GM21360 (cell line): ENCODE measurements around the gene RNH1.

Experiments used
- ATAC-seq: cut with Tn5 transposase; IDR thresholded peaks from one replicate; pipeline ENCODE4 v1.9.1; 2021; ENCODE audit warnings: mild to moderate bottlenecking, moderate library complexity; ENCODE audit not compliant: unreplicated experiment

RNH1 gene

DNA sequence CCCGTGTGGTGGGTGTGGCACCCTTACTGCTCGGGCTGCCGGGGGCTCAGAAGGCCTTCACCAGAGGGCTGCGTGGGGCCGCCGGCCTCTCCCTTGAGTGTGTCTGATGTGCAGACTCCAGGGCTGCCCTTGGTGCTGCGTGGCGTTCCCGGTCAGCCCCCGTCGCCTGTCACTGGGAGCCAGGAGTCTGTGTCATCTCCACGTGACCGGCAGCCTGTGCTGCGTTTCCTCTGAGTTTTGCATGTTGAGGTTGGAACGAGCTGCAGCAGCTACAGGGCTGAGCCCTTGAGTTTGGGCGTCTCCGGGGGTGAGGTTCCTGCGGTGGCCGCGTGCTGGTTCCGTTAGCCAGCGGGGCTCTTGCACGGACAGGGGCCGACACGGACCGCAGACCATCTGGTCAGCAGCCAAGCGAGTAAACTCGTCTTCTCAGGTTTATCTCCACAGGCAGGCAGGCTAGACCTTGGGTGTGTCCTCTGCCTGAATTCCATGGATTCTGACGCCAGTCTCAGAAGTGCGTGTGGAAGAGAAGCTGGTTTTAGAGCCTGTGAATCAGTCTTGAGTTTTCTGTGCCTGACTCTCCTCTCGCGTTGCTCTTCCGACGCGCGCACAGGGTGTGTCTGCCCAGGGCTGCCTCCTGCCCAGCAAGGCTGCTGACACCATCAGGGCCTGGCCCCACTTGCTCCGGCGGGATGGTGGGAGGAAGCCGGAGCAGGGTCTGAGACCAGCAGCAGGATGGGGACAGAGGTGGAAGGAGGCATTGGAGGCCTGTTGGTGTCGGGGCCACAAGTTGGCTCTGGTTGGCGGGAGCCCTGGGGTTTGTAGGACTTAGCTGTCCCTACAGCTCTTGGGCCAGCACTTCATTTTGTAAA, 46.5 kb downstream of the RNH1 start:
- no peak for ATAC-seq

DNA sequence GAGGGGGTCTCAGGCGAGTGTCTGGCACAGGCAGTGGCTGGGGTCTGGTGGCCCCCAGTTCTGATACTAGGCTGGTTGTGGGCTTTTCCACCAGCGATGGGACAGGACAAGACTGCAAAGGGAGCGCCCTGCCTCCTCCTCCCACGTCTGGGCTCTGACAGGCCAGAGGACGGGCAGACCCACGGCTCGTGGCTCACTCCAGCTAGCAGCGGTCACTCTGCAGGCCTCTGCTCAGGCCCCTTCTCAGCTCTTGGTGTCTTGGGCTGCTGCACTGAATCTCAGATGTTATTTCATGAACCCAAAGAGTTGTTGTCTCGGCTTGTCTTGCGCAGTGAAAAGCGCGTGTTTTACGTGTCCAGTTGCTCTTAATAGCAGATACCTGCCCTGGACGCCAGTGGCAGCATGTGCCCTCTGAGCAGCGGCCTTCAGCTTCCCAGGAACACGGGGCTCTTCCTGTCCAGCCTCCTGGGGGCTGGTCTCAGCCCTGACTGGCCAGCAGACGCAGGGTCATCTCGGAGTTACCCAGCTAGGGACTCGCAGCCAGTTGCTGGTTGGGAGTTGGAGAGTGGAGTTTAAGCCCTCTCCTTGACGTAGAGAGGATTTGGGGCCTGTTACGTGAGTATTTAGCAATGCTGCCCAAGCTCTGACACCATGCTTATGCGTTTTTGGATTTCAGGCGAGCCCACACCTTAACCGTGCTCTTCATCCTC, 47.4 kb downstream of the RNH1 start:
- no peak for ATAC-seq

DNA sequence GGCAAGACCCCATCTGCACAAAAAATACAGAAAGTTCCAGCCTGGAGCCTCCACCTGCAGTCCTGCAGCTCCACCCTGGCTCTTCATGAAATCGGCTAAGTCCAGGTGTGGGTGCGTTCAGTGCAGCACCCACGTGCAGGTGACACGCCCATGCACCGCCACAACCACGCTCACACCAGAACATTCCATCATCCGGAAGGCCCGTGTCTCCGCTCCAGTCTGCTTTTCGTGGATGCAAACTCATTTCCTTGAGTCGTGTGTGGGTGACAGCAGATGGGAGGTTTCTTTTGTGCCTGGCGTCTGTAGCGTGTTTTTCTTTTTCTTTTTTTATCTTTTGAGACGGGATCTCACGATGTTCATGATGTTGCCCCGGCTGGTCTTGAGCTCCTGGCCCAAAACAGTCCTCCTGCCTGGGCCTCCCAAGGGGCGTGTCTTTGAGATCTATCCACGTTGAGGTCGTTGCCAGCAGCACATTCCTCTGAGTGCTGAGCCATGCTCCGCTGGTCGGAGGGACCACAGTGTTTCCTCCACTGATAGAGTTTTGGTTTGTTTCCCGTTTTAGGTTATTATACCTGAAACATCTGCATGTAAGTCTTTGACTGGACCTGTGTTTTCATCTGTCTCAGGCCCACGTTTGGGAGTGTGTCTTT, 49.8 kb downstream of the RNH1 start:
- no peak for ATAC-seq

DNA sequence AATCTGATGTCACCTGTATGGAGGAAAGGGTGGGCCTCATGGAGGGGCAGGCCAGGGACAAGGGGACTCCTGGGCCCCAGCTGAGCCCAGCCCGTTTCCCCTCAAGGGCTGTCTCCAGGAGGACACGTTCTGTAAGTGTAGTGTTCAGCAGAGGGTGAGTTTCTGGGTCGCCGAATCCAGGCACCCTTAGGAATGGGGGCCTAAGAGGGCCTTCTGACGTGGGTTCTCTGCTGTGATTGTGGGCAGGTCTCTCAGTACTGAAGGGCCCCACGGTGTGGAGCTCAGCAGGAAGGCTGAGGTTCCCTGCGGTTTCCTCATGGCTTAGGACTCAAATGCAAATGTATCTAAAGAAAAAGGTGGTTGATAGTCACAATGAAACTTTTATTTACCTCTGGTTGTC, 50.5 kb downstream of the RNH1 start:
- ATAC-seq: no peak

DNA sequence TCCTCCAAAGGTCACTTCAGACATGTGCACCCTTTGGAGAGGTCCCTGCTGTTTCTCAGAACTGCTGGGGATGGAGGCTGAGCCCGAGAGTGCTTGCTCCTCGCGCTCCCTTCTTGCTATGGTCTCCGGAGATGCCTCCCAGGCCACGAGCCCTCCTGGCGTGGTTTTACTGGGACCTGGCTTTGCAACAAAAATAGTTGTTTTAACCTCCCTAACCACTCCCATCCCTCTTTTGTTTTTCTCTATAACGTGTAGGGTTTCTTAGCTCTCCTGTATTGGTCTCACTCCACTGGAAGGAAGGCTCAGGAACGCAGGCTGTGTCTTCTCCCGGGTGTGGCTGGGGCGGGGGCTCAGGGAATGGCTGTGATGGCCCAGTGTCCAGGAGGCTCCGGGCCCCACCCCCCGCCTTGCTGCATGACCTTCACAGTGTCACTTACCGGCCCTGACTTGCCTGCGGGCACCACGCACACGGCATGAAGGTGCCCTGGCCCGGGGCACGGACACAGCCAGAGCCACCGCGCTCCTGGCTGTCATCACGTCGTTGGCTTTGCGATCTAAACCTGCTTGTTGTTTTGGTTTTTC, 51.4 kb downstream of the RNH1 start:
- ATAC-seq: no peak

DNA sequence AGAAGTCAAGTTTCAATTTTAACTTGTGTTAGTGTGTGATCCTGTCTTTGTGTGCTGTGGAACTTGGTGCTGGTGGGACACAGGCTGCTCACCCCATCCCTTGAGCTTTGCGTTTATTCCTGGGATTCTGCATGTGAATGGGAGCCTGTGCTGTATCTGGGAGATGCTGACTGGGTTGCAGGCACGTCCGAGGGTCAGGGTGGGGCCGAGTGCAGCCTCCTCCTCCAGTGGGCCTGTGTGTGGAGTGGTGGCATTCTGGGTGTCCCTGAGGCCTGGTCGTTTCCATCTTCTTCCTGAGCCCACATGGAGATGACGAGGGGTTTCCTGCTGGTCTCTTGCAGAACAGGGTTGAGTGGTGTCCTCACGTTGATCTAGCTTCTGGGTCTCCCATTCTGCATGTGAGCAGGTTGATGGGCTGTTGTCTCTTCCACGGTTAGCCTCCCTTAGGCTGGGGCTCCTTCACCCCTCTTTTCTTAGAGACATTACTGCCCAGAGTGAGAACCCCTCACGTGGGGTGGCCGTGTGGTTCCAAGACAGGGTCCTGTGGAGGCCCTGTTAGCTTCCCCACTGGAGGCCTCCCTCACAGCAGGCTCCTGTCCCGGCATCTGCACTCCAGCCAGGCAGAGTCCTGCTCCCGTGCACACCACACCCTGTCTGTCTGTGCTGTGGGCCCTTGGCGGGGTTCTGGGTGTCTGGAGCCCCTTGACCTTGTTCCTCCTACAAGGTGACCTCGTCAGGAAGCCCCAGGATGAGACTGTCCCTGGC, 52.1 kb downstream of the RNH1 start:
- ATAC-seq: no peak

DNA sequence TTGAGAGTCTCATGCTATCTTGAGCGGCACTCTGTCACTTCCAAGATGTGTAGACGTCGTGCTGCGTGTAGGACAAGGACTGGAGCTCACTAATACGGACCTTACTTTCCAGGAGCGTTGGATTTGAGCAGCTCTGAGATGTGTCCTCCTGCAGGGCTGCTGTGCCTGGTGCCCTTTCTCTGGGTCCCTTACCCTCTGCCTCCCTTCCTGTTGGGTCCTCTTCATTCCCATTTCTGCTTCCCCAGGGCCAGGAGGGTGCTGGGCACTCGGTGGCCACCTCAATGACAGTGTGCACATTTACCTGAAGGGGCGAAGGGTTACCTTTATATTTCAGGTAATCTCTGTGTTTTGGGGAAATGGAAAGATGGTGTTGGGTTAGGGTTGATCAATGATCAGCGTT, 53.0 kb downstream of the RNH1 start:
- no peak for ATAC-seq

DNA sequence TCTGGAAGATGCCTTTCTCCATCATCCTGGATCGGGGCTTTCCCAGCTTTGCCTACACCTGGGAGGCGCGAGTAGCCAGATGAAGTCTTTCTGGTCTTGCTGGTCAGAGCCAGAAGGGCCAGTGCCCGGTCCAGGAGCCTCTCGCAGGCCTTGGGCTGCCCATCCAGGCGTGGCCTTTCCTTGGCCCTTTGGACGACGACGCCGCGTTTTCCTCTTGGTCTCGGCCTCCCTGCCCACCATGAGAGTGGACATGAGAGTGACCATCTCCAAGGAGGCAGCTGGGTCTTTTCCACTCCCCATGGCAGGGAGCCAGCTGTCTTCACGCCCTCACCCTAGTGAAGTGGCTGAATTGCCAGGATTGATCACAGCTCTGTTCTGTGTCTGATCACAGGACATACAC, 53.5 kb downstream of the RNH1 start:
- ATAC-seq: no peak

DNA sequence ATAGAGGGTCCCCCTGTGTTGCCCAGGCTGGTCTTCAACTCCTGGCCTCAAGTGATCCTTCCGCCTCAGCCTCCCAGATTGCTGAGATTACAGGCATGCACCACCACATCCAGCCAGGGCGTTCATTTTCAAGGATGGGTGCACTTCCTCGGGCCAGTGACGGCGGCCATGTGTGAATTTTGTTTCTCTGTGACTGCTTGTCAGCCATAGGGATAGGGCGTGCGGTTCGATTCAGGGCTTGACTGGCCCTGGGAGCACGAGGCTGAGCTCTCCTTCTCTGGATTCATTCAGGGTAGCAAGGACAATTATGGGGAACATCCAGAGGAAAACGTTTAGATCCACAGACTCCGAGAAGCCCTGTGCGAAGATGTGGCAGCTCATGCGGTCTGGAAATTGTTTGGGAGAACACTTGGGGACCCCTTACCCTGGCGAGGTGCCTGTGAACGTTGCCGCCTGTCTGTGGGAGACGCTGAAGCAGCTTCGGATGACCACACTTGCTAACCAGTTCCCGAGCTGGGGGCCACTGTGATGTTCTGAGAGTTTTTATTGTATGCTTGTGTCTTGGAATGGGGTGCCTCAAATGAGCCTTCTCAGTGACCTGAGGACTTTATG, 54.0 kb downstream of the RNH1 start:
- ATAC-seq: no peak

DNA sequence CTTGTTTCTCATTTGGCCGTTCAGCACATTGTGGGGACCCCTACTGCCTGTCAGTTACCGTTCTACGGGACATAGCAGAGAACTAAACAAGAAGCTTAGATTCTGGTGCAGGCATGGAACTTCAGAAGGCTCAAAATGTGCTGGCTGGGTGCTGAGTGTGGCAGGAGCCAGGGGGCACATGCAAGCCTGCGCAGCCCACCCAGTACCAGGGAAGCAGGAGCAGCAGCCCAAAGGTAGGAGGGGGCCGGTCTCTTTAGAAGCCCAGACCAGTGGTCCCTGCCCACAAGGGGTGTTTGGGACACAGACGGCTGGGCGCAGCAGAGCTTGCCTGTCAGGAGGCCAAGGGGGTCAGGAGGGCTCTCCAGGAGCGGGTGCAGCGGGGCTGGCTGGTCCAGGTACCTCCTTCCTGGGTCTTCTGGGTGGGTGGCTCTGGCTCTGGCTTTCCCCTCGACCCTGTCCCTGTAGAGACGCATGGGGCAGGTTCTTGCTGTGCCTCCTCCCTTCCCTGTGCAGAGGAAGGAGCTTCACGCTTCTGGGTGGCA, 54.8 kb downstream of the RNH1 start:
- ATAC-seq: no peak

DNA sequence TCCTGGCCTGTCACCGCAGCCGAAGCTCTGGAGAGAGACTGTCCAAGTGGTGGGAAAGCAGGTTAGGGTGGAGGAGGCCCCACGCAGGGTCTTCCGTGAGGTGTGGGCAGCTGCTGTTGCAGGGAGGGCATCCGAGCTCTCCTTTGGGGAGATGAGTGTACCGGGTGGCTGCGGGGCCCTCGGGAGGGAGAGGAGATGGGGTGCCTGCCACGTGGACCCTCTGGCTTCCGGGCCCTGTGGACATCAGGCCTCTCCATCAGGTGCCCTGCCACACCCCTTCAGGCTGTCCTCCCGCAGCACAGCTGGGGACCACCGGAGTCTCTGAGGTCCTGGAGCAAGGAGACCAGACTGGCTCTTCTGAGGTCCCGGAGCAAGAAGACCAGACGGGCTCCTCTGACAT, 55.3 kb downstream of the RNH1 start:
- no peak for ATAC-seq

DNA sequence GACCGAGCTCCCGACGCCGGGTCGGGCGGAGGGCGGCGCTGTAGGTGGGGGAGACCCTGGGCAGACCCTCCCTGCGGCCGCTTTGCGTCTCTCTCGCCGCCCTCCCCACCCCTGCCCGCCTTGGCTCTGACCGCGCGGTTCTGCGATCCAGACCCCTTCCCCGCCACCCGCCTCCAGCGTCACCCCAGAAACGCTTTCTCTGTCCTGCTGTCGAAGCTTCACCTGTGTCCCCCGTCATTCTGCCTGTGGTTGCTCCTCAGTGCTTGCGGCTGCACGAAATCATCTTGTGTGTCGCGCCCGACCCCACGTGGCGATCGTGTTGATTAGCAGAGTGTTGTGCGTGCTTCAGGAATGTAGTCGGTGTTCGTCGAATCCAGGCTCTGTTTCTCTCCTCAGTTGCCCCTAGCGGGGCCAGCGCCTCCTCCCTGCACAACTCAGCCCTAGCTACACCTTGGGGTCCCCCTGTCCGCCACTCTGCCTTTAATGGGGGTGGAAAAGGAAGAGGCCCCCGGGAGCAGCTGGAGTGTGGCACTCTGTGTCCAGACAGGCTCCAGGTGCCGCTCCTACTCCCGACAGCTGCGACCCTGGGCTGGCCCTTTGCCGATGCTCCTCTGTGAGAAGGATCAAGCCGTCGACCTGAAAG, 56.1 kb downstream of the RNH1 start:
- ATAC-seq: peak; percentile 4

DNA sequence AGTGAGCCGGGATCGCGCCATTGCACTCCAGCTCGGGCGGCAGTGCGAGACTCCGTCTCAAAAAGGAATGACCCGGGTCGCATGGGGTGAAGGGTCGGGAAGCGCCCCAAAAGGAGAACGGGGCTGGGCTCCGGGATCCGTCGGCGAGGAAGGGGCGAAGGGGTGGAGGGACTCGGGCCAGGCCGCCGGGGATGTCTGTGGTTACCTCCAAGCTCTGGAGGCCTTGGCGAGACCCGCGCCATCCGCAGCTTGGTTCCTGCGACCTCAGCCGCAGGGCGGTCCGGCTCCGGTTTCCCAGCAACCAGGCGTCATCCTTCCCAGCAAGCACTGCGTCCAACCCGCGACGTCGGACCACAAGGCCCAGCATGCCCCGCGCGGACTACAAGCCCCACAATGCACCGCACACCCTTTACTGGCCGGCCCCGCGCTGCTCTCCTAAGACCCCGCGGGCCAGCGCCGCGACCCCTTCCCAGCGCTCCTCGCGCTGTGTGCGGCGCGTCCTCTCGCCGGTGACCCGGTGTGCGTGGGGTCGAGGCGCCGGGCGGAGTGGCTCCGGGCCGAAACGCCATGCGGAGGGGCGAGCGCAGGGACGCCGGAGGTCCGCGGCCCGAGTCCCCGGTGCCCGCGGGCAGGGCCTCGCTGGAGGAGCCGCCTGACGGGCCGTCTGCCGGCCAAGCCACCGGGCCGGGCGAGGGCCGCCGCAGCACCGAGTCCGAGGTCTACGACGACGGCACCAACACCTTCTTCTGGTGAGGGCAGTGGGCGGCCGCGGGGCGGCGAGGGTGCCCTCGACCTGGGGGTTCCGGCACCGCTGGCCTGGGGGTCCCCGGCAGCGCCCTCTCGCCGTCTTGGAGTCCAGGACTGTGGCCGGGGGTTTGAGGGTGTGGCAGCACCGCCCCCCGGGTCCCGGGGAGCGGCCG, 56.9 kb downstream of the RNH1 start, which contains the start of gene PTDSS2:
Gene PTDSS2 (plus strand): TSS at position 391 of the 920 bp plus-strand sequence. CDS start 177 bp downstream, at position 568.
- peak; percentile 67 for ATAC-seq

DNA sequence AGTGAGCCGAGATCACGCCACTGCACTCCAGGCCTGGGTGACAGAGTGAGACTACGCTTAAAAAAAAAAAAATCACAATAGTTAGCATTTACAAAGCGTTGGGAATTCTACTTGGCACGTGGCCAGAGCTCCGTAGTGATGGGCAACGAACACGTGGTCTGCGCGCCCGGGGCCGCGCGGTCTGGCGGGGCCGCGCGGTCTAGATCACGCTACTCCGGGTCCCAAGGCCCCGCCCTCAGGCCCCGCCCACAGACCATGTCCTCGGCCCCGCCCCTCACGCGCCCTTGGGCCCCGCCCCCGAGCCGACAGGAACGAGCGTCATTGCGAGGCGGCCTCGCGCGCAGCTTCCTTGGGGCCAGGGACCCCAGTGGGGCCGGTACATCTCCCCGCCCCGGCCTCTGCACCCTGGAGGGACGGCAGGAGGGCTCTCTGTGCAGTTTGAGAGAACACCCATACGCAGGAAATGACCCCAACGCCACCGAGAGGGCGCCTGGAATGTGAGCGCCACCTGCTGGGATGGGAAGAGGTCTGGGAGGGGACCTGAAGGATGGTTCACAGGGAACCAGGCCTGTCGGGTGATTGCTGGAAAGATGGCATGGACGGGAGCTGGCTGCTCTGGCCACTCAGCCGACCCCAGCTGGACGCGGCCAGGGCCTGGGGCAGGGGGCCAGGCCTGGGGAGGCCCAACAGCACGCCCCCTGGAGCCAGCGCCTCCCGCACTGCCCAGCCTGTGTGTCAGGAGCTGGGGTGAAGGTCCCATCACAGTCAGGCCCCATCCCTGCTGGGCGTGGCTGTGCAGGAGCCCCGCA, 58.9 kb downstream of the RNH1 start:
- ATAC-seq: peak; percentile 48

DNA sequence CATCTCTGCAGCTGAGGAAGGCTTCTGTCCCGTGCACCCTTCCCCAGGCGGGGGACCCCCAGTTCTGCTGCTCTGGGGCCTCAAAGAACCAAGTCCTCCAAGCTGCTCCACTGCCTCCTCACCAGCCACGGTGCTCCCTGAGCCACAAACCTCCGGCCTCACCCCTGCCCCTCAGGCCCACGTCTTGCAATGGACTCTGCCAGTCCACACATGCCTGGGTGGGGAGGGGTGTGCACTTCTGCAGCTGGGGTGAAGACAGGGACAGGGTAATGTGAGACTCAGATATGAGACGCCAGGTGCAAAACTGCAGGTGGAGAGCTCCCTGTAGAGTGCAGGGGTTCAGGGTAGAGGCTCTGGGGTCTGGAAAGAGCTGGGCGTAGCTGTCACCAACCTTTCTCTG, 60.2 kb downstream of the RNH1 start:
- no peak for ATAC-seq

DNA sequence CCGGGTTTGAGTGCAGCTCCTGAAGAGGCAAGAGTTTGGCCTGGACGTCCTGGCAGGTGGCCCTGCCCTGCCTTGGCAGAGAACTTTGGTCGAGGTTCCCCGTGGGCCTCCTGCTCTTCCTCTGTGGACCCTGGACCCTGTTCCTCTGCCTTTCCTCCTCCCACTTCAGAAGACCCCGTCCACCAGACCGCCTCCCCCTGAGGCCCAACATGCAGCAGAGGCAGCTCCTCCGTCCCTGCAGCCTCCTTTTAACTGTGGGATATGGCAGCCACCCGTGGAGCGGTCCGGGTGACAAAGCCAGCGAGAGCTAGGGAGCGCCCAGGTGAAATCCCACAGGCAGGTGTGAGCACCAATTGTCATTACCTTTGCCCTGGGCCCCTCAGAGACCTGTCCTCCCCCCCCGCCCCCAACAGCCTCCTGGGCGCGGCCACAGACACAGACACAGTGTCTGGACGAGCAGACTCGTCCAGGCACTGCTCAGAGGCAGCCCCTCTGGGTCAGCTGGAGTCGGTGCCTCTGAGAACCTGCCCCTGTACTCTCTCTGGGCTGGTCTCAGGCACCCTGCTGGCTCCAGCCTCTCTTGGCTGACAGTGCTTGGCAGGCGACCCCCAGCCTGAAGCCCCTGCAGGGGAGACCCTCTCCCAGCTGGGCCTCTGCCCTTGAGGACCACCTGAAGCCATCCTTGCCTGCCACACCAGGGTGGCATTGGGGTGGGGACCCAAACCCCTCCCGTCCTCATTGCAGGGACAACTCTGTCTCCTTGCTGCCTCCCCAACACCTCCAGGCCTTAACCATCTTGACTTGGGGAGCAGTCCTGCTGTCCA, 61.1 kb downstream of the RNH1 start:
- ATAC-seq: no peak
